Brain microvascular endothelial cell (primary cell): ENCODE measurements around the gene SPATA32.

Source experiments
- DNase-seq: peaks from one replicate; pipeline ENCODE4 v3.0.0-alpha.2; 2020
- H3K27ac ChIP-seq: fragments of 250-450 bp; sonication (Bioruptor Pico); 2 replicates; pipeline ENCODE4 v1.5.1; 2020; ENCODE audit warnings: mild to moderate bottlenecking, moderate library complexity
- H3K27me3 ChIP-seq: fragments of 250-450 bp; sonication (Bioruptor Pico); replicated peaks from 2 replicates; pipeline ENCODE4 v1.5.1; 2020; ENCODE audit warnings: mild to moderate bottlenecking
- H3K36me3 ChIP-seq: fragments of 250-450 bp; sonication (Bioruptor Pico); replicated peaks from 2 replicates; pipeline ENCODE4 v1.5.1; 2020; ENCODE audit warnings: mild to moderate bottlenecking
- H3K4me3 ChIP-seq: 2 replicates; pipeline ENCODE4 v1.5.1; 2011; ENCODE audit warnings: low read depth, mild to moderate bottlenecking, control low read depth, low read length, moderate library complexity
- in situ Hi-C: cut with HindIII; loops from 2 replicates; pipeline ENCODE4 v1.10.0; 2017; ENCODE audit warnings: low sequenced_read_pairs, low pct_ligation_motif_present
- TF ChIP-seq, protein P1 (sequence below): IDR thresholded peaks from 2 replicates; pipeline ENCODE4 v1.5.1; 2011; ENCODE audit warnings: low read depth, mild to moderate bottlenecking, moderate library complexity, low read length, control low read depth, inconsistent platforms; ENCODE audit errors: missing control alignments

SPATA32 gene

DNA sequence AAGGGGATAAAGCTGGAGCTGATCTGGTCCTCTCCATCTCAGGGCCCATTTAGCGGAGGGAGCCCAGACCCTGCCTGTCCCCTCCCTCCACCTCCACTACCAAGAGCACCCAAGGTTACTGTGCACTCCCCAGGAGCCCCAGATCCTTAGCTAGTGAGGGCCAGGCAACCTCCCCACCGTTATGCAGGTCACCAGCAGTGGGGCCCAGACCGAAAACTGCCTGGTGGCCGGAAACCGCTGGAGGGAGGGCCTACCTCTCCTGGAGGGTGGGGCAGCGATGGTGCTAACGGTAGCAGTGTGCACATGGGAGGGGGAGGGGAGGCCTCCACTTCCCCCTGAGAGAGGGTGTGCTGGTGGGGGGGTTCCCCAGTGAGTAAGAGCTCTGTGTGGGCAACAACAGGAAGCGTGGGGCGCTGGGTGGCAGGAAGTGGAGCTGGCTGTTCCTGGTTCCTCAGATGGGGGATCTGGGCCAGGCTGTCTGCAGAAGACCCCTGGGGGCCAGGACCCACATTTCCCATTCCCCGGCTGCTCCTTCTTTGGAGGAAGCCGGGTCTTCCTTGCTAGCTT lies 35.8 kb downstream of the SPATA32 start:
- no peak for DNase-seq
- no peak overlapping the region for H3K27ac ChIP-seq
- H3K4me3 ChIP-seq: no peak overlapping the region
- in situ Hi-C loops: no loop called here
- TF ChIP-seq, protein P1, sequence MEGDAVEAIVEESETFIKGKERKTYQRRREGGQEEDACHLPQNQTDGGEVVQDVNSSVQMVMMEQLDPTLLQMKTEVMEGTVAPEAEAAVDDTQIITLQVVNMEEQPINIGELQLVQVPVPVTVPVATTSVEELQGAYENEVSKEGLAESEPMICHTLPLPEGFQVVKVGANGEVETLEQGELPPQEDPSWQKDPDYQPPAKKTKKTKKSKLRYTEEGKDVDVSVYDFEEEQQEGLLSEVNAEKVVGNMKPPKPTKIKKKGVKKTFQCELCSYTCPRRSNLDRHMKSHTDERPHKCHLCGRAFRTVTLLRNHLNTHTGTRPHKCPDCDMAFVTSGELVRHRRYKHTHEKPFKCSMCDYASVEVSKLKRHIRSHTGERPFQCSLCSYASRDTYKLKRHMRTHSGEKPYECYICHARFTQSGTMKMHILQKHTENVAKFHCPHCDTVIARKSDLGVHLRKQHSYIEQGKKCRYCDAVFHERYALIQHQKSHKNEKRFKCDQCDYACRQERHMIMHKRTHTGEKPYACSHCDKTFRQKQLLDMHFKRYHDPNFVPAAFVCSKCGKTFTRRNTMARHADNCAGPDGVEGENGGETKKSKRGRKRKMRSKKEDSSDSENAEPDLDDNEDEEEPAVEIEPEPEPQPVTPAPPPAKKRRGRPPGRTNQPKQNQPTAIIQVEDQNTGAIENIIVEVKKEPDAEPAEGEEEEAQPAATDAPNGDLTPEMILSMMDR: no peak
- peaks cover 13% of the 10 kb centered on the region for H3K27me3 ChIP-seq
- no peaks in the 10 kb centered on the region for H3K36me3 ChIP-seq

DNA sequence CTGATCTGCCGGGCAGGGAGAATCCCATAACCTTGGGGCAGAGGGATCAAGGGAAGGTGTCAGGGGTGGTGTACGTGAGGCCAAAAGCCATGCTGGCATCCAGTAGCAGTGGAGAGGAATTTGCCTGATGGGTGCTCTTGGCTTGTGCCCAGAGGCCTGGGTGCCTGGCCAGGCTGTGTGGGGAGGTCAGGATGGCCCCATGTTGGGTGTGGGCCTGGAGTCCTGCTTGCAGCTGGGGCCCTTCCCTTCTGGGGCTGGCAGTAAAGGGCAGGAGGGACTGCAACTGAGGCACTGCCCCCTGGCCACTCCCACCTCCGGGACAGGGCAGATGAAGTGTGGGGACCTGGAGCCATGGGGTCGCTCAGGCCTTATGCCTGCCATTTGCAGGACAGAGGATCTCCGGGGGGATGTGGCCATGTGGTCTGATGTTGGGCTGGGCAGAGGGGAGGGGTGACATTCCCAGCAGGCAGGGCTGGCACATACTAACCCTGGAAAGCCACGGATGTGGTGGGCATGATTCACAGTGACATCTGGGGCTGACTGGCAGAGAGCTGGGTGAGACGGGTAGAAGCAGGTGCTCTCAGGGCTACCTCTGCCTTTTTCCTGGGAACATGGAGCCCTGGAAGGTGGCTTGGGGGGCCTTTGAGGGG lies 36.7 kb downstream of the SPATA32 start:
- no peak overlapping the region for H3K4me3 ChIP-seq
- TF ChIP-seq, protein P1: no peak
- H3K36me3 ChIP-seq: no peaks in the 10 kb centered on the region
- no peak overlapping the region for H3K27ac ChIP-seq
- H3K27me3 ChIP-seq: peaks cover 15% of the 10 kb centered on the region
- in situ Hi-C loops: no loop called here
- no peak for DNase-seq

DNA sequence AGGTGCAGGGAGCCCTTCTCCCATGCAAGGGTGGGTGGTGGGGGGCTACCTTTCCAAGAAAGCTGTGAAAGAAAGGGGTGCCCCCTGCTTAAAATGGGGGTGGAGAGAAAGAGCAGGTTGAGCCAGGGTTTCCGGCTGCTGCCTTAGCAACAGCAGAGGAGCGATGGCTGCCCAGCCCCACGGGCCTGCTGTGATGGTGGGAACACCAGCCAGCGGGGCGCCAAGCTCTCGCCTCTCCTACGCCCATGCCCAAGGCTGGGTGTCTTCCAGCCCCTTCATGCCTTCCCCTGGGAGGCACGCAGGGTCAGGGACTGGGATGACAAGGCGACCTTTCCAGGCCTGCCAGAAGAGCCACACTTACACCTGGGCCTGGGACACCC lies 37.2 kb downstream of the SPATA32 start:
- H3K27ac ChIP-seq: no peak overlapping the region
- H3K36me3 ChIP-seq: no peaks in the 10 kb centered on the region
- peaks cover 15% of the 10 kb centered on the region for H3K27me3 ChIP-seq
- no peak overlapping the region for H3K4me3 ChIP-seq
- in situ Hi-C loops: loop anchor here (25.0 kb wide), 1 partner anchor 163 kb away; no protein-coding TSS in a partner anchor
- TF ChIP-seq, protein P1: no peak
- no peak for DNase-seq

DNA sequence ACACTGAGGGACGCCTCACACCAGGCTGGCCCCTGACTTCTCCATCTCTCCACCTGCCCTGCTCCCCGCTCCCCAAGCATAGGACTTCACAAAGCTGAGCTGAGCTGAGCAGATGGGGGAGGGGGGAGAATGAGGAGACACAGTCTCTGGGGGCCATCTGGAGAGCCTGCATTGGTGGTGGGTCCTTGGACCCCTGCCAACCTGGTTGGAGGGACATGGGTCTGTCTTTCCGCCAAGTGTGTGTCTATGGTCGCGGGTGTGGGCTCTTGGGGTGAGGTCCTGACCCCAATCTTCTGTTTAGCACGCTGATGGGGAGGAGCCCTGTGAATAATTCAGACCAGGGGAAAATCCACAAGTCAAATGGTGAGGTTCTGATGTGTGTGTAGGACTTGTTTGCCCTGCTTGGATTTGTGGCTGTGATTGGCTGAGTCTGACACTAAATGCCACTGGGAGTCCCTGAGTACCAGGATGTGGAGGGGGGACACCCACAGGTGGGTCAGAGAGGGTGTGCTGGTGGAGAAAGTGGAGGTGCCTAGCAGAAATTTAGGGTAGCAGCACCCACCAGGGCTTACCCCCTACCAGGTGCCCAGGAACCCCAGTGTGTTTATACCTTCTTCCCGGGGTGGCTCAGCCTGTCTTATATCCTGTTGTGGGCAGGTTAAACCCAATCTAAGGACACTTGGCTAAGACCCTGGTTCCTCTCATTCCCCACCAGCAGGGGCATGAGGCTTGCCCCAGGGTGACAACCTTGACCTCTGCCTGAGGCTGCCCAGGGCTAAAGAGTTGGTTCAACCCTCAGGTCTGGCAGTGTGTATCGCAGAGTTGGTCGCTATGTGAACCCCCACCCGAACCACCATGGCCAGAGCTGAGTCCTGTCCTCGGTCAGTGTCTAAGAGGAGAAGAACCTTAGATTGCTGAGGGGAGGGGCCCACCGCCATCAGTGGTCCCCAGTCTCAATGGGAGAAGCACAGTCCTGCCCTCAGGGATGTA lies 38.1 kb downstream of the SPATA32 start:
- H3K27ac ChIP-seq: no peak overlapping the region
- TF ChIP-seq, protein P1: no peak
- H3K36me3 ChIP-seq: no peaks in the 10 kb centered on the region
- H3K27me3 ChIP-seq: peaks cover 15% of the 10 kb centered on the region
- DNase-seq: no peak
- in situ Hi-C loops: loop anchor here (25.0 kb wide), 1 partner anchor 163 kb away; no protein-coding TSS in a partner anchor
- no peak overlapping the region for H3K4me3 ChIP-seq

DNA sequence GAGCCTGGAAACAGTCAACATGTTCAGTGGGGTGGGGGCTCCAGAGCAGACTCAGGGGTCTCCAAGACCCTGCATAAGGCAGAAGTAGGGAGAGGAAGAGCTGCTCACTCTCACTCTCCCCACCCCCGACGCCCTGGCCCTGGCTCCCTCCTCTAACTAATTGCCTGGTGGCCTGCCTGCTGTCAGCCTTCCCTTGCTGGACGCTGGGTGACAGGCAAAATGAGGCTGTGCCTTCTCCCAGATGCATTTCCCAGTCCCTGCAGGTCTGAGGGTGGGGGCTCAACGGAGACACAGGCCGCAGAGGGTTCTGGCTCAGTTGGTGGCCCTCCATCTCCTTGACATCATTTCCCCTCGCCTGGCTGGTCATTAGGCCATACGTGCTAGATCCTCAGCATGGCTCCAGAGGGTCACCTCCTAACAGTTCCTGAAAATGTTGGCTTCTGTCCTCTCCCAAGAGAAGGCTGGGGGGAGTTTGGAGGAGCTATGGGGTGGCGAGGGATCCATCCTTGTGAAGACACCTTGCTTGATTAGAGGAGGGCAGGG lies 38.8 kb downstream of the SPATA32 start:
- in situ Hi-C loops: loop anchor here (25.0 kb wide), 1 partner anchor 164 kb away; no protein-coding TSS in a partner anchor
- peaks cover 15% of the 10 kb centered on the region for H3K27me3 ChIP-seq
- H3K36me3 ChIP-seq: no peaks in the 10 kb centered on the region
- no peak overlapping the region for H3K27ac ChIP-seq
- DNase-seq: no peak
- TF ChIP-seq, protein P1: no peak
- peak overlapping the region; percentile 44 for H3K4me3 ChIP-seq
